Left renal pelvis (tissue), 4 donors: Measurements from ENCODE around the gene PRC1. TPM values are rescaled to one million over a fixed set of nuclear protein-coding genes. Genes with fewer than 3 reads are reported as not detected.

ENCODE experiments used
- polyA plus RNA-seq, 4 donors: library from polyadenylated mRNA; unstranded; fragments of 120-200 nt; gene quantifications; one replicate each; pipeline ENCODE4 v1.2.1, GENCODE V29; 2013; ENCODE audit not compliant: insufficient read length in 4 of 4

Gene PRC1
- polyA plus RNA-seq, 4 donors = 68.1 to 80.8 (median 79.9) TPM

Other genes with a start within 250 kb of the PRC1 start
- 10 to 100 TPM; 40.6 to 50.6 (median 44.7) TPM for gene FURIN, start 125.9 kb downstream of the PRC1 start, polyA plus RNA-seq
- gene FES, start 110.0 kb downstream of the PRC1 start, polyA plus RNA-seq = 10 to 100 TPM in 3 of 4 donors, 1 to 10 TPM in 1; 9.4 to 23.0 (median 17.3) TPM
- 10 to 100 TPM; 41.1 to 64.7 (median 54.2) TPM for gene MAN2A2, start 91.2 kb downstream of the PRC1 start, polyA plus RNA-seq
- gene HDDC3, start 62.0 kb downstream of the PRC1 start, polyA plus RNA-seq = 10 to 100 TPM in 3 of 4 donors, 1 to 10 TPM in 1; 9.9 to 16.4 (median 15.2) TPM
- gene UNC45A, start 59.2 kb downstream of the PRC1 start, polyA plus RNA-seq = 10 to 100 TPM; 44.9 to 75.4 (median 63.6) TPM
- gene RCCD1, start 39.7 kb downstream of the PRC1 start, polyA plus RNA-seq = 10 to 100 TPM; 13.5 to 20.4 (median 14.9) TPM
- 10 to 100 TPM; 15.5 to 22.3 (median 18.9) TPM for gene VPS33B, start 28.1 kb upstream of the PRC1 start, polyA plus RNA-seq
- gene SV2B, start 105.7 kb upstream of the PRC1 start, polyA plus RNA-seq = 1 to 10 TPM in 1 of 4 donors, under 1 TPM in 3; 0.79 to 1.3 (median 0.87) TPM